Measurements from ENCODE around the gene RNF26.

DNA sequence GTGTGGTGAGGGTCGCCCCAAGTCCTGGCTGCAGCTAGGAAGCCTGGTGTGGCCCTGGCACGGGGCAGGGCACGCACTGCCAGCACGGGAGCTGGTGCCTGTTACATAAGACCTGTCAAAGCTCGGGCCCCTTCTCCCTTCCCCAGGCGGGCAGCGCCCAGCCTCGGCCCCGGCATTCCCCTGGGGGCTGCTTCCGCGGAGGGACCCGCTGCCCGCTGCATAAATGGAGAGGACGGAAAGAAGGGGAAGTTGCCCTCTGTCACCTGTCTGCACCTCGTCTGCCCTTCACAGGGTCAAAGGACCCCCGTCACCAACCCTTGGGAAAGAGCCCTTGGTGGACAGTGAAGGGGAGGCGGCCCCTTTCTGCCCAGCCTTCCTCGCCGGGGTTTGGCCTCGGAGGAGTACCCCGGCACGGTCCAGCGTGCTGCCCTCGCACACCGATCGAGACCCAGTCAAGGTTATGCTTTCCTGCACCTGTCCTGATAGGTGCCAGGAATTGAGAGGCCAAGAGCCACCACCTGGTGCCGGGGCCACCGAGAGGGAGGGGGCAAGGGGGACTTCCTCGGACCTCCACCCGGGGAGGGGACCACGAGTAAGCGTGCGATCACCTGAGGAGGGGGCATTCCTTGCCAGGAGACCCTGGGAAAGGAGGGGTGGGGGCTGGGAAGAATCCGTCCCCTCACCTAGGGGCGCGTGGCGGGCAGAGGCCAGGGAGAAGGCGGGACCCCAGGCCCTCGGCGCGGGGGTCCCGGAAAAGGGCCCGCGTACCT lies 28.9 kb downstream of the RNF26 start:
- TF ChIP-seq, protein P1, sequence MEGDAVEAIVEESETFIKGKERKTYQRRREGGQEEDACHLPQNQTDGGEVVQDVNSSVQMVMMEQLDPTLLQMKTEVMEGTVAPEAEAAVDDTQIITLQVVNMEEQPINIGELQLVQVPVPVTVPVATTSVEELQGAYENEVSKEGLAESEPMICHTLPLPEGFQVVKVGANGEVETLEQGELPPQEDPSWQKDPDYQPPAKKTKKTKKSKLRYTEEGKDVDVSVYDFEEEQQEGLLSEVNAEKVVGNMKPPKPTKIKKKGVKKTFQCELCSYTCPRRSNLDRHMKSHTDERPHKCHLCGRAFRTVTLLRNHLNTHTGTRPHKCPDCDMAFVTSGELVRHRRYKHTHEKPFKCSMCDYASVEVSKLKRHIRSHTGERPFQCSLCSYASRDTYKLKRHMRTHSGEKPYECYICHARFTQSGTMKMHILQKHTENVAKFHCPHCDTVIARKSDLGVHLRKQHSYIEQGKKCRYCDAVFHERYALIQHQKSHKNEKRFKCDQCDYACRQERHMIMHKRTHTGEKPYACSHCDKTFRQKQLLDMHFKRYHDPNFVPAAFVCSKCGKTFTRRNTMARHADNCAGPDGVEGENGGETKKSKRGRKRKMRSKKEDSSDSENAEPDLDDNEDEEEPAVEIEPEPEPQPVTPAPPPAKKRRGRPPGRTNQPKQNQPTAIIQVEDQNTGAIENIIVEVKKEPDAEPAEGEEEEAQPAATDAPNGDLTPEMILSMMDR (IDR thresholded peaks at IDR 0.05), result no peak
- peak in 1 of 2 donors; percentile 27 for TF ChIP-seq POLR2A (IDR thresholded peaks at IDR 0.05)
